K562 (cell line): Measurements from ENCODE around the gene SLC9A1. TPM values are rescaled to one million over a fixed set of nuclear protein-coding genes. Genes with fewer than 3 reads are reported as not detected.
A peak's percentile ranks its signal among the peaks of the same experiment; 100 is the strongest.

ENCODE experiments used
- ATAC-seq: fragments of 200-7000 bp; cut with Tn5 transposase; 3 replicates; pipeline ENCODE4 v1.9.1; 2020; ENCODE audit warnings: moderate library complexity
- BruUV-seq: library from RNA; stranded (reverse); fragments of 400-500 nt; replicated peaks from 2 replicates; lab custom pipeline; 2021; lab: Mats Ljungman, UMichigan
- CTCF ChIA-PET: fragments of 300-600 bp; formaldehyde crosslinking; extraction: SDS; loops from one replicate; lab custom pipeline; 2021; ENCODE audit warnings: low intra/inter-chr PET ratio; lab: Yijun Ruan, JAX
- POLR2A ChIA-PET: fragments of 300-600, 350-650 bp; sonication (Branson Sonifier 250); formaldehyde crosslinking; extraction: SDS; loops from one replicate; lab custom pipeline; 2021; ENCODE audit warnings: antibody characterized with exemption, inconsistent platforms; lab: Yijun Ruan, JAX
- DNase-seq, 4 experiments: peaks; one replicate each; pipeline versions ENCODE4 v3.0.0 to v3.0.0-alpha.2; 2011 to 2018; ENCODE audit warnings: low spot score in 3 of 4, mixed read lengths in 3 of 4; ENCODE audit errors: extremely low read depth in 1 of 4
- FAIRE-seq: peaks from 2 replicates; lab custom pipeline; 2011; peaks lifted over from hg19 to GRCh38; lab: Jason Lieb, UNC
- H2AFZ ChIP-seq: 2 replicates; pipeline ENCODE4 v1.6.0; 2011; ENCODE audit warnings: low read depth, low read length, control low read depth, inconsistent platforms
- H3K27ac ChIP-seq: fragments of 200-600 bp; 3 replicates; pipeline ENCODE4 v1.8.0; 2011; ENCODE audit warnings: low read depth, mild to moderate bottlenecking, control low read depth, inconsistent platforms, low read length, moderate library complexity, mixed read lengths; ENCODE audit errors: extremely low read depth
- H3K27me3 ChIP-seq, 2 experiments: fragments of 300-600 bp in 1 of 2; 2 replicates in 1 of 2; 3 replicates in 1 of 2; pipeline versions ENCODE4 v1.6.0 to v1.8.0; 2011; ENCODE audit warnings: inconsistent platforms in 2 of 2, low read length in 2 of 2, mild to moderate bottlenecking in 1 of 2, mixed read lengths in 1 of 2, moderate library complexity in 1 of 2; ENCODE audit not compliant: control insufficient read depth in 2 of 2, insufficient read depth in 2 of 2
- H3K36me3 ChIP-seq: fragments of 300-600 bp; 3 replicates; pipeline ENCODE4 v1.8.0; 2011; ENCODE audit warnings: mild to moderate bottlenecking, low read length, inconsistent platforms; ENCODE audit not compliant: control insufficient read depth, insufficient read depth
- H3K4me1 ChIP-seq, 2 experiments: fragments of 200-600 bp in 1 of 2; replicated peaks in 1 of 2; 2 replicates in 1 of 2; 3 replicates in 1 of 2; pipeline versions ENCODE4 v1.5.1 to v1.8.0; 2011; ENCODE audit warnings: inconsistent platforms in 2 of 2, low read length in 2 of 2, mild to moderate bottlenecking in 1 of 2, mixed read lengths in 1 of 2, moderate library complexity in 1 of 2; ENCODE audit not compliant: control insufficient read depth in 2 of 2, insufficient read depth in 2 of 2
- H3K4me2 ChIP-seq: 2 replicates; pipeline ENCODE4 v1.6.1; 2011; ENCODE audit warnings: low read length, control low read depth, inconsistent platforms, mixed read lengths; ENCODE audit not compliant: insufficient read depth
- H3K4me3 ChIP-seq: fragments of 200-600 bp; sonication (generic), shearing (Covaris generic); 2 replicates; pipeline ENCODE4 v1.5.1; 2016; ENCODE audit warnings: control low read depth, inconsistent platforms
- H3K79me2 ChIP-seq: fragments of 200-600 bp; 3 replicates; pipeline ENCODE4 v1.8.0; 2011; ENCODE audit warnings: low read length, inconsistent platforms; ENCODE audit not compliant: control insufficient read depth, insufficient read depth
- H3K9ac ChIP-seq, 2 experiments: 2 replicates each; pipeline versions ENCODE4 v1.6.0 to v1.6.1; 2011; ENCODE audit warnings: low read depth in 2 of 2, low read length in 2 of 2, control low read depth in 1 of 2, inconsistent platforms in 1 of 2, mild to moderate bottlenecking in 1 of 2, mixed read lengths in 1 of 2; ENCODE audit not compliant: insufficient read depth in 1 of 2
- H3K9me1 ChIP-seq: one replicate; pipeline ENCODE4 v1.6.0; 2011; ENCODE audit warnings: inconsistent platforms, mild to moderate bottlenecking, low read length, moderate library complexity; ENCODE audit not compliant: control insufficient read depth, insufficient read depth
- H3K9me3 ChIP-seq: replicated peaks from 2 replicates; pipeline ENCODE4 v1.5.1; 2011; ENCODE audit warnings: low read depth, low read length, inconsistent platforms; ENCODE audit not compliant: control insufficient read depth, insufficient read depth
- H4K20me1 ChIP-seq: replicated peaks from 2 replicates; pipeline ENCODE4 v1.6.1; 2011; ENCODE audit warnings: low read length, inconsistent platforms, mixed read lengths; ENCODE audit not compliant: control insufficient read depth, insufficient read depth
- BRF1 ChIP-seq: IDR thresholded peaks from 3 replicates; pipeline ENCODE4 v1.6.1; 2011; ENCODE audit warnings: borderline replicate concordance, mild to moderate bottlenecking; ENCODE audit not compliant: insufficient read length; ENCODE audit errors: extremely low read depth
- ETS2 ChIP-seq: IDR thresholded peaks from 2 replicates; pipeline ENCODE4 v1.6.1; 2016; ENCODE audit warnings: borderline replicate concordance, missing genetic modification characterization, mild to moderate bottlenecking, moderate library complexity, missing compliant biosample characterization; ENCODE audit not compliant: poor library complexity, severe bottlenecking
- TFAP4 ChIP-seq: sonication (generic); formaldehyde crosslinking; IDR thresholded peaks from 2 replicates; pipeline ENCODE4 v1.8.0; 2022; ENCODE audit warnings: missing genetic modification reagents, mild to moderate bottlenecking, moderate library complexity, borderline replicate concordance
- TRIM24 ChIP-seq, 2 experiments: fragments of 450-650 bp; IDR thresholded peaks; 2 replicates each; pipeline ENCODE4 v1.6.1; 2016
- ZNF57 ChIP-seq: fragments of 450-650 bp; formaldehyde crosslinking; IDR thresholded peaks from 2 replicates; pipeline ENCODE4 v1.4.0; 2020; ENCODE audit warnings: mild to moderate bottlenecking, moderate library complexity
- WGBS: fragments of 100-300 bp; shearing (Covaris generic); methylation state at CpG from one replicate; pipeline ENCODE4 v1.1.6; 2016; ENCODE audit warnings: low coverage, mixed read lengths; ENCODE audit not compliant: insufficient coverage; ENCODE audit errors: missing lambda C conversion rate; 5-methylcytosine and 5-hydroxymethylcytosine counted together
- in situ Hi-C: fragments of 300-500 bp; cut with MboI; formaldehyde crosslinking; loops from 4 replicates; pipeline ENCODE4 v1.15.0; 2018; ENCODE audit warnings: inconsistent platforms, mixed read lengths
- intact Hi-C: fragments of 100-400 bp; cut with micrococcal nuclease; formaldehyde crosslinking; loops from 2 replicates; pipeline ENCODE4 v1.14.2; 2022
- polyA plus RNA-seq, 8 experiments: library from polyadenylated mRNA; depleted of rRNA in 4 of 8; stranded (reverse) in 5 of 8; unstranded in 3 of 8; fragments of >200 nt; fragmentation: Nextera tagmentation in 2 of 8; fragmentation: Illumina TruSeq in 1 of 8; extraction: Ambion mirVana in 2 of 8; extraction: Trizol in 1 of 8; gene quantifications; 2 replicates each; pipeline versions ENCODE4 v1.2.1 to v1.2.3, GENCODE V29; 2011 to 2014; ENCODE audit warnings: inconsistent platforms in 1 of 8, missing spikeins in 1 of 8
- total RNA-seq, 7 experiments: library from RNA; depleted of rRNA in 6 of 7; stranded (reverse); fragments of >200 nt in 6 of 7; fragmentation: Illumina TruSeq in 2 of 7; extraction: Trizol in 2 of 7; gene quantifications; 2 replicates each; pipeline versions ENCODE4 v1.2.1 to v1.2.3, GENCODE V29; 2011 to 2021; ENCODE audit warnings: low replicate concordance in 1 of 7

Gene SLC9A1
- total and polyA plus RNA-seq, 9 of the 15 experiments (the other 6 are each of a cell fraction or from before 2014, with no cell fraction given): 0.59 to 14.4 (median 2.0) TPM

GRCh38 chr1:27133991-27134390 lies 20.9 kb downstream of the SLC9A1 start (continued):
- TF ChIP-seq ETS2 (tag) (no peak), ZNF57 (CRISPR knock-in tag) (no peak), TRIM24 (IDR thresholded peaks at IDR 0.05) (no peak)
- TF ChIP-seq, all 486 proteins: peak for 0

GRCh38 chr1:27133158-27133557 lies 21.8 kb downstream of the SLC9A1 start:
- Histone ChIP-seq H3K27me3 (no peaks in the 10 kb centered on the region), H3K4me1 (peaks cover 26 to 32% of the 10 kb centered on the region in 2 experiments), H3K4me2 (no peak overlapping the region), H3K79me2 (no peaks in the 10 kb centered on the region; the same call in 2 of the 3 replicates), H3K9me1 (peaks cover 16% of the 10 kb centered on the region), H4K20me1 (no peaks in the 10 kb centered on the region), H3K4me3 (no peak overlapping the region), H3K36me3 (peaks cover 7% of the 10 kb centered on the region; the same call in 1 of the 3 replicates), H3K9me3 (no peaks in the 10 kb centered on the region), H3K9ac (no peak overlapping the region), H3K27ac (no peak overlapping the region), H2AFZ (no peak overlapping the region)
- in situ Hi-C loops (no loop called here), intact Hi-C loops (no loop called here)
- CTCF ChIA-PET: no interaction called here
- POLR2A ChIA-PET: interaction anchor here (1.4 to 15.5 kb wide), 4 partner anchors 9 to 20 kb away, joined by 3 to 380 read pairs (median 24); partner anchors contain the start of gene SLC9A1
- BruUV-seq: no TSS peak
- TF ChIP-seq TFAP4 (CRISPR knock-in tag) (0 out of 2 replicates have a peak, but pooled peaks have one; percentile 6), BRF1 (no peak)
- WGBS: 65% methylated on average over 5 of the region's 5 CpGs
- FAIRE-seq (no peak), DNase-seq (no peak), ATAC-seq (no peak)
